Activated naive CD4-positive, alpha-beta T cell treated with anti-CD3 and anti-CD28 coated beads, Interleukin-2, amount 50 U/mL, for 72 hours (primary cell): ENCODE measurements around the gene RASEF. TPM values are rescaled to one million over a fixed set of nuclear protein-coding genes. Genes with fewer than 3 reads are reported as not detected.

Experiments
- ATAC-seq, 2 donors: fragments of 150-1000 bp; cut with Tn5 transposase; 2 replicates each; pipeline ENCODE4 v1.10.0; 2021; ENCODE audit warnings: mild to moderate bottlenecking in 2 of 2, moderate library complexity in 2 of 2
- DNase-seq, 2 donors: peaks; one replicate each; pipeline ENCODE4 v3.0.0; 2021 to 2022; ENCODE audit warnings: low spot score in 2 of 2
- H3K27ac Mint-ChIP-seq, 2 donors: one replicate each; pipeline ENCODE4 v1.8.0; 2022; ENCODE audit warnings: mild to moderate bottlenecking in 2 of 2, mixed read lengths in 2 of 2
- H3K36me3 Mint-ChIP-seq, 2 donors: one replicate each; pipeline ENCODE4 v1.8.0; 2022; ENCODE audit warnings: mixed read lengths in 2 of 2
- H3K9me3 Mint-ChIP-seq, 2 donors: one replicate each; pipeline ENCODE4 v1.8.0; 2022; ENCODE audit warnings: mixed read lengths in 2 of 2
- total RNA-seq, 2 donors: library from RNA; stranded (reverse); gene quantifications; one replicate each; pipeline ENCODE4 v1.2.3, GENCODE V29; 2022

RASEF gene
- total RNA-seq, 2 donors from 2014 or later, result not detected

DNA sequence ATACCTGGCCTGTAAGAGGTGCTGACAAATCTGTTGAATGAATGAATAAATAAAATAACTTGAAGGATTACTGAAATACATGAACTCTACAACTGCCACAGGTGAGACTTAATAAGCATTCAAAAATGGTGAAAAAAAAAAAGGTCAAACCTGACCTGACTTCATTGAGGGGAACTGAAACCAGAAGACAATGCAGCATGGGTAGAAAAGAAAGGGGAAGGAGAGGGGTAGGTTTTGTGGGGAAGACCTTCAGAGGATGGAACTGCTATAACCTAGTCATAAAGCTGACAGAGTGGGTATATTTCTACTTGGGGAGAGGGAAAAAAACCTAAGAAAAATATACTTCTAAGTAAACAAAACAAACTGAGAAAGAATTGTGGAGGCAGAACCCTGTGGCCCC, 56.6 kb downstream of the RASEF start:
- Mint-ChIP-seq H3K36me3 (no peaks in the 10 kb centered on the region), H3K9me3 (no peaks in the 10 kb centered on the region), H3K27ac (no peak overlapping the region)
- ATAC-seq (no peak), DNase-seq (no peak)

GRCh38 chr9:83005963-83006362, 57.0 kb downstream of the RASEF start:
- no peaks in the 10 kb centered on the region for H3K9me3 Mint-ChIP-seq
- DNase-seq, result no peak
- no peak overlapping the region for H3K27ac Mint-ChIP-seq
- H3K36me3 Mint-ChIP-seq, result no peaks in the 10 kb centered on the region
- ATAC-seq, result no peak

- Mint-ChIP-seq H3K27ac (no peak overlapping the region), H3K9me3 (no peaks in the 10 kb centered on the region), H3K36me3 (no peaks in the 10 kb centered on the region)
- ATAC-seq (no peak), DNase-seq (no peak)
Observed at GRCh38 chr9:83005361-83005760, 57.6 kb downstream of the RASEF start.

- Mint-ChIP-seq H3K9me3 (no peaks in the 10 kb centered on the region), H3K27ac (no peak overlapping the region), H3K36me3 (no peaks in the 10 kb centered on the region)
- DNase-seq, result no peak
- ATAC-seq, result no peak
Observed at GRCh38 chr9:83002329-83002728, 60.6 kb downstream of the RASEF start.

DNA sequence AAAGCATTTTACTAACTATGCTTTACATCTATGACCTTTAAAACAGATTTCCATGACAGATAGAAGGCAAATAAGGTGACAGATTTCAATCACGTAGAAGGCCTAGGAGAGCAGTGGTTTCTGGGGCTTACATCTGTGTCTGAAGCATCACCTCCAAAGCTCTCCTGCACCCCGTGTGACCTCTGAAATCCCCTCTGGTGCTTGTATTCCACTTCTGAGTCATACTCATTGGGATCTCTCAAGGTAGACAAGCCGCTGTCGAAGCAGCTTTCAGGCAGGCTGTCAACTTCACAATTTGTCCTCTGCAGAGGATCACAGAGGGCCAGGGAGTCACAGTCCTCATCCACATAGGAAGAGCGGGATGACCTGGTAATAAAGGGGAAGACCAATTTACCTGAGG, 62.2 kb downstream of the RASEF start:
- DNase-seq (no peak), ATAC-seq (no peak)
- H3K27ac Mint-ChIP-seq, result no peak overlapping the region
- no peaks in the 10 kb centered on the region for H3K9me3 Mint-ChIP-seq
- no peaks in the 10 kb centered on the region for H3K36me3 Mint-ChIP-seq

DNA sequence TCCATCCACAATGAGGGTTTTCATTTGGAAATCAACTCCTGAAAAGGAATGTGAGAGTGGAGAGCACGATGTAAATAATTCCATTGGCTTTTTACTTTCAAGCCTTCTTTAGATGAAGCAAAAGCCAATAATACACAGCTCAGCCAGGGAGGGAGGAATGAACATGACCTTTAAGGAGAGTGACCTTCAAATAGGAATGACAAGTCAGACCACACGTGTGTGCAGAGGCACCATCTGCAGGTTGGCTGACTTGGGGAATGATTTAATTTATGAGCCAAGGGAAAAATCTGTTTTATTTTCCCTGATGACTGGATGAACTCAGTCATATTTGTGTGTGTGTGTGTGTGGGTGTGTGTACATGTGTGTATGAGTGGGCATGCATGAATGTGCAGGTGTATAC, 64.5 kb downstream of the RASEF start:
- DNase-seq (no peak), ATAC-seq (no peak)
- no peaks in the 10 kb centered on the region for H3K9me3 Mint-ChIP-seq
- no peak overlapping the region for H3K27ac Mint-ChIP-seq
- H3K36me3 Mint-ChIP-seq, result no peaks in the 10 kb centered on the region

DNA sequence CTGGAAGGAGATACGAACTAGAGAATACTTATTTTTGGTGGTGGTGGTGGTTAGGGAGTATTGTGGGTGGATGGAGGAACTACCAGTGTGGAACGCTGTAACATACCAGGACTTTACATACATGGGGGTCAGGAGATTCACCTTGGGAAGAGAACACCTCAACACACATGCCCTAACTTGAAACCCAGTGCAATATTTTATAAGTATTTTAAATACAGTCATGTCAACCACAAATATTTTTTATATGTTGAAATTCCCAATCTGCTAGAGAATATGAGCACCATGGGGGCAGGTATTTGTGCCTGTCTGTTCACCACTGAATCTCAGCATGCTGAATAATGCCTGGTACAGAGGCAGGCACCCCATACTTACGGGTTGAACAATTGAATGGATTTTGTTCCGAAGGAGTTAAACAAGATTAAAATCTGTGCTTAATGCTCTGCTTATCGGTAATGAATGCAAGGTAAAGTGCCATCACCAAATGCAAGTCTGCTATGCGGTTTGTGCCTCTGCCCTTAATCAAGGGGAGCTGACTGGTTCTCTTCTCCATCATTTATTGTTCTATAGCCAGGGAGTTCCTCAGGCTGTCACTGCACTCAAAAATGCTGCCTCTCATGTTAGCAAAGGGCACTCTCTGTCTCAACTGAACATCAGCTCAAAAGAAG, 65.3 kb downstream of the RASEF start:
- ATAC-seq (no peak), DNase-seq (no peak)
- no peaks in the 10 kb centered on the region for H3K9me3 Mint-ChIP-seq
- no peaks in the 10 kb centered on the region for H3K36me3 Mint-ChIP-seq
- H3K27ac Mint-ChIP-seq, result no peak overlapping the region

DNA sequence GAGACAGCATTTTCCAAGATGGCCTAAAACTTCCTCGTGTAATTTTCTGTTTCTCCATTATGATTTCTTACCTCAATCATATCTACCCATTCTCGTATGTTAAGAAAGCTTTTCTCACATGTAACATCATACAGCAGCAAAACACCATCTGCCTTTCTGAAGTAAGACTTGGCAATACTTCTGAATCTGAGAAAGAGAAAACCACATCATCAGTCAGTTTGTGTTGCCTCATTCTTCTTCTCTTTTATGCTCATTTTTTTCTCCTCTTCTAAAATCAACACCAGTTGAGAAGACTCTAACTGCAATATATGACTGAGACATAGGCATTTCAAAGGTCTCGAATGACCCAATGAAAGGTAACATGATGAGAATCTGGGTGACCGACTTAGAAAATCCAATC, 66.0 kb downstream of the RASEF start:
- no peak overlapping the region for H3K27ac Mint-ChIP-seq
- no peak for DNase-seq
- H3K36me3 Mint-ChIP-seq, result no peaks in the 10 kb centered on the region
- H3K9me3 Mint-ChIP-seq, result no peaks in the 10 kb centered on the region
- no peak for ATAC-seq

GRCh38 chr9:82993856-82994605, 68.9 kb downstream of the RASEF start:
- ATAC-seq, result no peak
- no peaks in the 10 kb centered on the region for H3K9me3 Mint-ChIP-seq

GRCh38 chr9:82991671-82992070, 71.3 kb downstream of the RASEF start:
- Mint-ChIP-seq H3K36me3 (no peaks in the 10 kb centered on the region), H3K9me3 (no peaks in the 10 kb centered on the region), H3K27ac (no peak overlapping the region)
- ATAC-seq (no peak), DNase-seq (no peak)

More at GRCh38 chr9:82993856-82994605, 68.9 kb downstream of the RASEF start:
- no peaks in the 10 kb centered on the region for H3K36me3 Mint-ChIP-seq
- H3K27ac Mint-ChIP-seq, result no peak overlapping the region
- DNase-seq, result no peak

GRCh38 chr9:82989929-82990328, 73.0 kb downstream of the RASEF start:
- DNase-seq (no peak), ATAC-seq (no peak)
- Mint-ChIP-seq H3K27ac (no peak overlapping the region), H3K36me3 (no peaks in the 10 kb centered on the region), H3K9me3 (no peaks in the 10 kb centered on the region)

DNA sequence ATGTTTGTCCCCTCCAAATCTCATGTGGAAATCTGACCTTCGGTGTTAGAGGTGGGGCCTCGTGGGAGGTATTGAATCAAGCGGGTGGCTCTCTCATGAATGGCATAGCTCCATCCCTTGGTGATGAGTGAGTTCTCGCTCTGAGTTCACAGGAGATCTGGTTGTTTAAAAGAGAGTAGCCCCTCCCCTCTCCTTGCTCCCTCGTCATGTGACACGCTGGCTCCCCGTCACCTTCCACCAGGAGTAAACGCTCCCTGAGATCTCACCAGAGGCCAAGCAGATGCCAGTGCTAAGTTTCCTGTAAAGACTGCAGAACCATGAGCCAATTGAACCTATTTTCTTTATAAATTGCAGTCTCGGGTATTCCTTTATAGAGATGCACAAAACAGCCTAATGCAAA, 74.5 kb downstream of the RASEF start:
- Mint-ChIP-seq H3K9me3 (peaks cover 0 to 4% of the 10 kb centered on the region in 2 donors), H3K36me3 (no peaks in the 10 kb centered on the region), H3K27ac (no peak overlapping the region)
- DNase-seq, result no peak
- ATAC-seq, result no peak

- ATAC-seq, result no peak
- H3K27ac Mint-ChIP-seq, result no peak overlapping the region
- H3K36me3 Mint-ChIP-seq, result no peaks in the 10 kb centered on the region
- no peak for DNase-seq
- H3K9me3 Mint-ChIP-seq, result peaks cover 0 to 4% of the 10 kb centered on the region in 2 donors
Observed at GRCh38 chr9:82987370-82988189, 75.4 kb downstream of the RASEF start.

DNA sequence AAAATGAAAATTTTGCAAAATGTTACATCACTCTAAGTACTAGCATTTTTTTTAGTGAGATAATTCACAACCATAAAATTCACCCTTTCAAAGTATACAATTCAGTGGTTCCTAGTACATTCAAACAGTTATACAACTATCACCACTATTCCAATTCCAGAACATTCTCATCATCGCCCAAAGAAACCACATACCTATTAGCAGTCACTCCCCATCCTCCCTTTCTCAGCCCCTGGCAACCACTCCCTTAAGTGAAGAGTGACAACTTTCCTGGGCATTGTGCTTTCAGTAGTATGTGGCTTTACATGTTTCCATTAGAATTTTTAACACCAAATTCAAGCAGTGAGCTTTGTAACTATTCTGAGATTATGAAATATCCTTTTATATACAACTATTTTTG, 81.4 kb downstream of the RASEF start:
- no peak for ATAC-seq
- H3K36me3 Mint-ChIP-seq, result no peaks in the 10 kb centered on the region
- no peak for DNase-seq
- no peak overlapping the region for H3K27ac Mint-ChIP-seq
- H3K9me3 Mint-ChIP-seq, result peaks cover 0 to 4% of the 10 kb centered on the region in 2 donors

DNA sequence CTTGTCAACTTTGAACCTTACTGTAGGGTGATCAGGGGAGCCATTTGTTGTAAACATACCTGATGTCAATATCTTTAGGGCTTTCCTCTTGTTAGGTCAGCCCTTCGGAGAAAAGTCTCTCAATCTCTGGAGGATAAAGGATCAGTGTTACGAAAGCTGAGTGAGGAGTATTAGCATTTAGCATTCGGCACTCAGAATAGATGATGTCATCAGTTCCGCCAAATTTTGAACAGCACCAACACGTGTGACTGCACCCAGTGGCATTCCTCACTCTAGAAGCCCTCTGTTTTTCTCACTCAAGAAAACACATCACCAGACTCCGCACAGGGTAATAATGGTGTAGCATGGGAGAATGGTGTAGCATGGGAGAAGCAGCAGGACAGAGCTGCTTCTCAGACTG, 87.8 kb downstream of the RASEF start:
- ATAC-seq (no peak), DNase-seq (no peak)
- no peak overlapping the region for H3K27ac Mint-ChIP-seq
- H3K9me3 Mint-ChIP-seq, result peaks cover 5 to 7% of the 10 kb centered on the region in 2 donors
- no peaks in the 10 kb centered on the region for H3K36me3 Mint-ChIP-seq

- DNase-seq (no peak), ATAC-seq (no peak)
- peaks cover 5 to 7% of the 10 kb centered on the region in 2 donors for H3K9me3 Mint-ChIP-seq
Observed at GRCh38 chr9:82972446-82972845, 90.5 kb downstream of the RASEF start.

DNA sequence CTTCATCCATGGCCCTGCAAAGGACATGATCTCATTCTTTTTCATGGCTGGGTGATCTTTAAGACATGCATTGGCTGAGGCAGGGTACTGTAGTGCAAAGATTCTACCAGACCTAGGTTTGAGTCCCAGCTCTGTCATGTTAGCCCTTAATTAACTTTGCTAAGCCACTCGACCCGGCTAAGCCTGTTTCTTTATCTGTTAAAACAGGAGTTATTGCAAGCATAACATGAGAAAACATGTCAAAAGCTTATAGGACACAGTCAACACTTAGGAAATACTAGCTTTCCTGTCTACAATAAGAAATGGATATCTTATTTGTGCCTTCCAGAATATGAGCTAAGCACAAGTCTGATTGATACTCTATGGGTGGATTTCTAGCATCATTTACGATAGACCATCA, 92.6 kb downstream of the RASEF start:
- no peaks in the 10 kb centered on the region for H3K36me3 Mint-ChIP-seq
- DNase-seq (no peak), ATAC-seq (no peak)
- H3K27ac Mint-ChIP-seq, result no peak overlapping the region
- H3K9me3 Mint-ChIP-seq, result peaks cover 5 to 7% of the 10 kb centered on the region in 2 donors

More at GRCh38 chr9:82972446-82972845, 90.5 kb downstream of the RASEF start:
- H3K36me3 Mint-ChIP-seq, result no peaks in the 10 kb centered on the region
- H3K27ac Mint-ChIP-seq, result no peak overlapping the region
